Measurements from ENCODE around the gene SLCO2A1.

Gene SLCO2A1

DNA sequence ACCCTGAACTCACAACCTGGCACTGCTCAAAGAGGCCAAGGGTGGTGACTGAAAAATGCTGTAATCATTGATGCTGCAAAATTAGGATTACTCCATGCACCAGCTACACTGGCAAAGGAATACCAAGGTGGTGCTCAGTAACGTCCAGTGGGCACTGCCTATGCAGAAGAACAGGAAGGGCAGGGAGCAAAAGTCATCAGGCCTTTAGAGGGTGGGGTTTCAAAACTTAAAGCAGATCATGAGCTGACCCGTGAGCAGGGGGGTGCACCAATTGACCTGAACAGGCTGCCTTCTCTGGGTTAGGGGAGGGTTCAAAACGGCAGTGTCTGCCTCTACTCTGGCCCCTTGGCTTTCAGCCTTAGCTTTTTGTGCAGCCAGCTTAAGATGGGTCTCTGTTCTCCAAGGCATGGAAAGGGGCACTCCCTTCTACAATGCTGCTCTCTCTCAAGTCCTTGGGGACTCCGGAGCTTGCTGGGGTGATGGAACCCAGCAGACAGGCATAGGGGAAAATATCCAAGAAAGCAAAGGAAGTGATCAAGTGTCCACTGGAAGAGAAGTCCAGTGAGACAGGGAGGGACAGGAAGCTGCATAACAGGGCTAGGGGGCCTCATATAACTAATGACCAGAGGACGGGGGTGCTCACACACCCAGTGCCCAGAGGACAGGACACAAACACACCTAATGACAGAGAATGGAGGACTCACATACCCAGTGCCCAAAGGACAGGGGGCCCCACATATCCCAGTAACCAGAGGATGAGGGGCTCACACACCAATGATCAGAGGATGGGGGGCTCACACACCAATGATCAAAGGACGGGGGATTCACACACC lies 145.5 kb downstream of the SLCO2A1 start:
- DNase-seq (ENCODE audit: low read depth) = no peak
- no peak for TF ChIP-seq CTCF (conservative IDR thresholded peaks at IDR 0.05; ENCODE audit: low read depth, low read length)

GRCh38 chr3:133883641-133884040 lies 146.1 kb downstream of the SLCO2A1 start:
- DNase-seq (ENCODE audit: low read depth) = no peak
- TF ChIP-seq CTCF (conservative IDR thresholded peaks at IDR 0.05; ENCODE audit: low read depth, low read length) = no peak
- H3K4me3 ChIP-seq (ENCODE audit: low read depth, low read length) = no peak overlapping the region

More for the DNA sequence above, 145.5 kb downstream of the SLCO2A1 start:
- no peak overlapping the region for H3K4me3 ChIP-seq (ENCODE audit: low read depth, low read length)

DNA sequence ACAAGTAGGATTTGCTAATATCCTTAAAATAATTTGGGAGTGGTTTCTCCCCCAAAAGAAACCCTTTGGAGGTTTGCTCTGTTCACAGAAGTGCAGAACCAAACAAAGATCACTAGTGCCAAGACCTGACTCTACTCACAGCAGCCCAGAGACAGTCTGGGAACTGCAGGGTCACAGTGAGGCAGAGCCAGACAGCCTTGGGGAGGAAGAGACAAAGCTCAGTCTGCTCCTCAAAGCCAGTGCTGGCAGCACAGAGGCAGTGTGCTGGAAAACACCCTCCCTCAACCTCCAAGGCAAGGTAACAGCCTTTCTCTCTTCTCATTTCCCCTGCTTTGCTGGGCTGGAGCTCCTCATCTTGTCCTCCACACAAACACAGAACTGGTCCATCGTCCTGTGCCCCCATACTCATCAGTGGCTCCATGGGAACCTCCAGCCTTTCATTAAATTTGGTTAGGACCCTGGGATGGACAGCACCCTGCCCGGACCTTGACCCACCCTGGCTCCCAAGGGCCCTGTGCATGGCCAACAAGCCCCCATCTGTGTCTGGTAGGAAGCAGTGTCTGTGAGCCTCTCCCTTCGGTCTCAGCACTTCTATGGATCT lies 146.6 kb downstream of the SLCO2A1 start:
- TF ChIP-seq CTCF (conservative IDR thresholded peaks at IDR 0.05; ENCODE audit: low read depth, low read length) = no peak
- no peak overlapping the region for H3K4me3 ChIP-seq (ENCODE audit: low read depth, low read length)
- DNase-seq (ENCODE audit: low read depth) = no peak

- no peak for TF ChIP-seq CTCF (conservative IDR thresholded peaks at IDR 0.05; ENCODE audit: low read depth, low read length)
- DNase-seq (ENCODE audit: low read depth) = no peak
- no peak overlapping the region for H3K4me3 ChIP-seq (ENCODE audit: low read depth, low read length)
Measured at GRCh38 chr3:133881939-133882825, 147.5 kb downstream of the SLCO2A1 start.

GRCh38 chr3:133881492-133881891 lies 148.2 kb downstream of the SLCO2A1 start:
- no peak for DNase-seq (ENCODE audit: low read depth)
- no peak overlapping the region for H3K4me3 ChIP-seq (ENCODE audit: low read depth, low read length)
- TF ChIP-seq CTCF (conservative IDR thresholded peaks at IDR 0.05; ENCODE audit: low read depth, low read length) = no peak

GRCh38 chr3:133880886-133881455 lies 148.8 kb downstream of the SLCO2A1 start:
- no peak overlapping the region for H3K4me3 ChIP-seq (ENCODE audit: low read depth, low read length)
- TF ChIP-seq CTCF (conservative IDR thresholded peaks at IDR 0.05; ENCODE audit: low read depth, low read length) = no peak
- DNase-seq (ENCODE audit: low read depth) = no peak

Measured in choroid plexus epithelial cell (primary cell).